Thyroid gland (tissue), 4 donors: Measurements from ENCODE around the gene MYMX.

Source experiments
- CTCF ChIP-seq, 6 experiments: fragments of 200-600 bp in 3 of 6; fragments of 450-650 bp in 3 of 6; sonication (generic) in 3 of 6; IDR thresholded peaks; one replicate each; pipeline ENCODE4 v1.5.1; 2016 to 2019; ENCODE audit warnings: antibody characterized with exemption in 6 of 6, mild to moderate bottlenecking in 2 of 6, inconsistent platforms in 1 of 6, moderate library complexity in 1 of 6
- POLR2A ChIP-seq, 2 donors: fragments of 450-650 bp; IDR thresholded peaks; one replicate each; pipeline ENCODE4 v1.6.1; 2017; ENCODE audit warnings: antibody characterized with exemption in 2 of 2, mild to moderate bottlenecking in 2 of 2, moderate library complexity in 1 of 2

GRCh38 chr6:44265007-44265721, 48.4 kb downstream of the MYMX start, which contains the start of gene NFKBIE:
- peak in 3 of 6 experiments; percentile 20 to 25 (median 21) for TF ChIP-seq CTCF (IDR thresholded peaks at IDR 0.05)
- peak; percentile 76 to 91 for TF ChIP-seq POLR2A (IDR thresholded peaks at IDR 0.05)
